CD14-positive monocyte (primary cell): ENCODE measurements around the gene LYPD1. TPM values are rescaled to one million over a fixed set of nuclear protein-coding genes. Genes with fewer than 3 reads are reported as not detected.

Source experiments
- DNase-seq, 3 donors: peaks; one replicate each; pipeline ENCODE4 v3.0.0-alpha.2; 2011 to 2022
- H2AFZ ChIP-seq: 2 replicates; pipeline ENCODE4 v1.6.0; 2012; ENCODE audit warnings: mild to moderate bottlenecking, low read depth, low read length, inconsistent platforms; ENCODE audit not compliant: insufficient read depth, poor library complexity, severe bottlenecking
- H3K27ac ChIP-seq, 2 donors: 1 replicate in 1 of 2; 2 replicates in 1 of 2; pipeline ENCODE4 v1.5.1; 2012 to 2013; ENCODE audit warnings: low read length in 2 of 2, control low read depth in 1 of 2, inconsistent platforms in 1 of 2, low read depth in 1 of 2, mild to moderate bottlenecking in 1 of 2
- H3K27me3 ChIP-seq, 2 donors: one replicate each; pipeline versions ENCODE4 v1.6.0 to v1.6.1; 2011 to 2013; ENCODE audit warnings: low read length in 2 of 2; ENCODE audit not compliant: control insufficient read depth in 2 of 2, insufficient read depth in 2 of 2
- H3K36me3 ChIP-seq, 2 donors: replicated peaks in 1 of 2; 1 replicate in 1 of 2; 2 replicates in 1 of 2; pipeline versions ENCODE4 v1.5.1 to v1.6.1; 2012 to 2013; ENCODE audit warnings: low read length in 2 of 2, control low read depth in 1 of 2, inconsistent platforms in 1 of 2, mild to moderate bottlenecking in 1 of 2; ENCODE audit not compliant: insufficient read depth in 2 of 2, control insufficient read depth in 1 of 2
- H3K4me1 ChIP-seq, 2 donors: 1 replicate in 1 of 2; 2 replicates in 1 of 2; pipeline versions ENCODE4 v1.5.1 to v1.6.1; 2012 to 2013; ENCODE audit warnings: low read length in 2 of 2, control low read depth in 1 of 2, inconsistent platforms in 1 of 2, mild to moderate bottlenecking in 1 of 2, moderate library complexity in 1 of 2; ENCODE audit not compliant: insufficient read depth in 2 of 2, control insufficient read depth in 1 of 2
- H3K4me2 ChIP-seq: replicated peaks from 2 replicates; pipeline ENCODE3; 2012; ENCODE audit warnings: low read length, moderate library complexity, mild to moderate bottlenecking; ENCODE audit not compliant: poor library complexity, severe bottlenecking; ENCODE audit errors: extremely low read depth
- H3K4me3 ChIP-seq, 3 experiments: fragments of 200-600 bp in 1 of 3; sonication (generic) in 1 of 3; replicated peaks in 1 of 3; 1 replicate in 2 of 3; 2 replicates in 1 of 3; pipeline ENCODE4 v1.5.1; 2011 to 2013; ENCODE audit warnings: low read length in 3 of 3, mild to moderate bottlenecking in 3 of 3, control low read depth in 2 of 3, low read depth in 2 of 3, inconsistent platforms in 1 of 3, moderate library complexity in 1 of 3
- H3K79me2 ChIP-seq: 2 replicates; pipeline ENCODE4 v1.6.0; 2012; ENCODE audit warnings: mild to moderate bottlenecking, control low read depth, inconsistent platforms, low read length, moderate library complexity; ENCODE audit not compliant: insufficient read depth
- H3K9ac ChIP-seq: 2 replicates; pipeline ENCODE4 v1.6.0; 2017; ENCODE audit warnings: low read length, mild to moderate bottlenecking; ENCODE audit not compliant: insufficient read depth, poor library complexity, severe bottlenecking
- H3K9me3 ChIP-seq, 2 donors: replicated peaks in 1 of 2; 1 replicate in 1 of 2; 2 replicates in 1 of 2; pipeline versions ENCODE4 v1.5.1 to v1.6.1; 2012 to 2013; ENCODE audit warnings: low read length in 2 of 2, control low read depth in 1 of 2; ENCODE audit not compliant: control insufficient read depth in 1 of 2, insufficient read depth in 1 of 2
- H4K20me1 ChIP-seq: 2 replicates; pipeline ENCODE4 v1.6.0; 2012; ENCODE audit warnings: mild to moderate bottlenecking, low read length, control low read depth, moderate library complexity; ENCODE audit not compliant: insufficient read depth
- H3K27ac Mint-ChIP-seq, 7 donors: one replicate each; pipeline ENCODE4 v1.8.0; 2020; ENCODE audit warnings: mild to moderate bottlenecking in 7 of 7, mixed read lengths in 7 of 7, moderate library complexity in 6 of 7, inconsistent platforms in 2 of 7
- H3K27me3 Mint-ChIP-seq, 3 donors: one replicate each; pipeline ENCODE4 v1.8.0; 2021 to 2022; ENCODE audit warnings: low read depth in 3 of 3, mild to moderate bottlenecking in 3 of 3, mixed read lengths in 3 of 3, moderate library complexity in 3 of 3, inconsistent platforms in 1 of 3
- H3K36me3 Mint-ChIP-seq, 2 donors: one replicate each; pipeline ENCODE4 v1.8.0; 2020; ENCODE audit warnings: mixed read lengths in 2 of 2, inconsistent platforms in 1 of 2, mild to moderate bottlenecking in 1 of 2
- H3K4me1 Mint-ChIP-seq: one replicate; pipeline ENCODE4 v1.8.0; 2020; ENCODE audit warnings: mild to moderate bottlenecking, mixed read lengths
- H3K4me3 Mint-ChIP-seq, 2 donors: one replicate each; pipeline ENCODE4 v1.8.0; 2020; ENCODE audit warnings: mild to moderate bottlenecking in 2 of 2, mixed read lengths in 2 of 2, moderate library complexity in 1 of 2
- H3K9me3 Mint-ChIP-seq, 7 donors: one replicate each; pipeline ENCODE4 v1.8.0; 2020 to 2022; ENCODE audit warnings: mixed read lengths in 7 of 7, mild to moderate bottlenecking in 6 of 7, moderate library complexity in 6 of 7, inconsistent platforms in 2 of 7
- CTCF ChIP-seq: fragments of 200-600 bp; IDR thresholded peaks from one replicate; pipeline ENCODE4 v1.8.0; 2022; ENCODE audit warnings: antibody characterized with exemption, mild to moderate bottlenecking
- WGBS: methylation state at CpG from one replicate; pipeline ENCODE4 v1.1.5; 2013; ENCODE audit warnings: missing lambda C conversion rate; ENCODE audit not compliant: insufficient coverage; 5-methylcytosine and 5-hydroxymethylcytosine counted together
- intact Hi-C, 2 donors: fragments of 100-400 bp; cut with micrococcal nuclease; formaldehyde crosslinking; loops; one replicate each; pipeline versions ENCODE4 v1.15.0 to v1.15.1; 2023
- polyA plus RNA-seq, 3 donors: library from polyadenylated mRNA; depleted of rRNA in 1 of 3; unstranded in 2 of 3; stranded (reverse) in 1 of 3; fragments of 300-500 nt in 2 of 3; fragments of >200 nt in 1 of 3; fragmentation: Illumina TruSeq in 2 of 3; gene quantifications; 1 replicate in 2 of 3; 2 replicates in 1 of 3; pipeline ENCODE4 v1.2.3, GENCODE V29; 2012 to 2021

Gene LYPD1
- polyA plus RNA-seq, 3 donors = not detected

- no peaks in the 10 kb centered on the region for H3K36me3 ChIP-seq
- Mint-ChIP-seq H3K9me3 (peaks cover 0 to 3% (median 0%) of the 10 kb centered on the region in 7 donors), H3K36me3 (no peaks in the 10 kb centered on the region), H3K4me3 (no peak overlapping the region), H3K27me3 (peaks cover 11 to 12% (median 11%) of the 10 kb centered on the region in 3 donors), H3K4me1 (no peaks in the 10 kb centered on the region), H3K27ac (no peak overlapping the region)
- no peak overlapping the region for H2AFZ ChIP-seq
- H4K20me1 ChIP-seq = no peaks in the 10 kb centered on the region
- H3K4me1 ChIP-seq = no peaks in the 10 kb centered on the region
- peaks cover 3 to 10% of the 10 kb centered on the region in 2 donors for H3K27me3 ChIP-seq
- H3K4me2 ChIP-seq = no peak overlapping the region
- H3K9me3 ChIP-seq = no peaks in the 10 kb centered on the region
- intact Hi-C loops = no loop called here
- no peak overlapping the region for H3K9ac ChIP-seq
- no peak overlapping the region for H3K4me3 ChIP-seq
- DNase-seq = no peak
- 77% methylated on average over 2 of the region's 3 CpGs for WGBS
- H3K27ac ChIP-seq = no peak overlapping the region
- TF ChIP-seq CTCF = no peak
- no peaks in the 10 kb centered on the region for H3K79me2 ChIP-seq
Observed at GRCh38 chr2:132680544-132680943, 10.5 kb upstream of the LYPD1 start.

GRCh38 chr2:132678483-132678882 lies 8.5 kb upstream of the LYPD1 start:
- Mint-ChIP-seq H3K9me3 (peaks cover 0 to 3% (median 0%) of the 10 kb centered on the region in 7 donors), H3K27me3 (peaks cover 9 to 19% (median 14%) of the 10 kb centered on the region in 3 donors), H3K27ac (no peak overlapping the region), H3K4me1 (no peaks in the 10 kb centered on the region), H3K36me3 (no peaks in the 10 kb centered on the region), H3K4me3 (no peak overlapping the region)
- Histone ChIP-seq H3K27ac (no peak overlapping the region), H2AFZ (no peak overlapping the region), H3K9me3 (no peaks in the 10 kb centered on the region), H3K4me1 (no peaks in the 10 kb centered on the region), H3K27me3 (peaks cover 13 to 18% of the 10 kb centered on the region in 2 donors), H3K36me3 (no peaks in the 10 kb centered on the region), H3K9ac (no peak overlapping the region), H3K4me3 (no peak overlapping the region), H4K20me1 (no peaks in the 10 kb centered on the region), H3K79me2 (no peaks in the 10 kb centered on the region), H3K4me2 (no peak overlapping the region)
- whole genome bisulfite sequencing = no CpG with 5 or more reads among the region's 2 CpGs
- intact Hi-C loops = no loop called here
- no peak for TF ChIP-seq CTCF
- DNase-seq = no peak
